ENCODE data around the gene LPCAT1. TPM values are rescaled to one million over a fixed set of nuclear protein-coding genes. Genes with fewer than 3 reads are reported as not detected.
"Not testable (repeated sequence)": the region's sequence is repeated elsewhere in the genome, so short reads cannot be mapped to it uniquely, and the experiment has no call there.

Gene LPCAT1
- total RNA-seq, 2 donors from 2014 or later: 78.5 to 124 TPM

DNA sequence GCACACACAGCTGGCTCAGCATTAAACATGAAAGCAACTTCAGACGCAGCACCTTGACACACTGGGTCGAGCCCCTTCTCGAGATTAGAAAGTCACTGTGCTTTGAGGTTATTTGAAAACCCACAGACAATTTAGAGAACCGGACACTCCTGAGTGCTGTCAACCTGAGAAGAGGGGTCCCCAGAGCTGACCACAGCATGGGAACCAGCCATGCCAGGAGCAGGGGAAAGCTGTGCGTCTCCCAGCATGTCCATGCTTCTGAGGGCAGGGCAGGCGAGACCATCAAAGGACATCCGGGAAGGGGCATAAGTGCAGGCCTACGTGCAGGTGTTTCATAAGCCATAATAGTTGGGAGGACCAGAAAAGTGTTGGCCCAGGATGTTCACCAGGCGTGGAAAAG, 99.0 kb downstream of the LPCAT1 start:
- Mint-ChIP-seq H3K27ac (no peak overlapping the region), H3K4me3 (no peak overlapping the region), H3K4me1 (no peaks in the 10 kb centered on the region), H3K27me3 (ENCODE audit: insufficient read depth) (peaks cover 5% of the 10 kb centered on the region), H3K36me3 (ENCODE audit: low read depth) (no peaks in the 10 kb centered on the region), H3K9me3 (peaks cover 24% of the 10 kb centered on the region)
- H3K27me3 ChIP-seq (ENCODE audit: control insufficient read depth, insufficient read depth, low read length, poor library complexity, severe bottlenecking): no peaks in the 10 kb centered on the region
- TF ChIP-seq, protein P1, sequence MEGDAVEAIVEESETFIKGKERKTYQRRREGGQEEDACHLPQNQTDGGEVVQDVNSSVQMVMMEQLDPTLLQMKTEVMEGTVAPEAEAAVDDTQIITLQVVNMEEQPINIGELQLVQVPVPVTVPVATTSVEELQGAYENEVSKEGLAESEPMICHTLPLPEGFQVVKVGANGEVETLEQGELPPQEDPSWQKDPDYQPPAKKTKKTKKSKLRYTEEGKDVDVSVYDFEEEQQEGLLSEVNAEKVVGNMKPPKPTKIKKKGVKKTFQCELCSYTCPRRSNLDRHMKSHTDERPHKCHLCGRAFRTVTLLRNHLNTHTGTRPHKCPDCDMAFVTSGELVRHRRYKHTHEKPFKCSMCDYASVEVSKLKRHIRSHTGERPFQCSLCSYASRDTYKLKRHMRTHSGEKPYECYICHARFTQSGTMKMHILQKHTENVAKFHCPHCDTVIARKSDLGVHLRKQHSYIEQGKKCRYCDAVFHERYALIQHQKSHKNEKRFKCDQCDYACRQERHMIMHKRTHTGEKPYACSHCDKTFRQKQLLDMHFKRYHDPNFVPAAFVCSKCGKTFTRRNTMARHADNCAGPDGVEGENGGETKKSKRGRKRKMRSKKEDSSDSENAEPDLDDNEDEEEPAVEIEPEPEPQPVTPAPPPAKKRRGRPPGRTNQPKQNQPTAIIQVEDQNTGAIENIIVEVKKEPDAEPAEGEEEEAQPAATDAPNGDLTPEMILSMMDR (conservative IDR thresholded peaks at IDR 0.05): no peak
- no peak overlapping the region for H3K9ac ChIP-seq (ENCODE audit: extremely low read depth, low read length, poor library complexity, severe bottlenecking)
- H3K36me3 ChIP-seq (ENCODE audit: control insufficient read depth, insufficient read depth, low read length): no peaks in the 10 kb centered on the region
- no peak overlapping the region for H3K27ac ChIP-seq (ENCODE audit: low read depth, low read length)
- no peak for DNase-seq
- no peak overlapping the region for H3K4me3 ChIP-seq (ENCODE audit: low read length)
- peaks cover 17% of the 10 kb centered on the region for H3K9me3 ChIP-seq (ENCODE audit: control insufficient read depth, low read length)
- no peaks in the 10 kb centered on the region for H3K4me1 ChIP-seq (ENCODE audit: control insufficient read depth, insufficient read depth, low read length)
- WGBS, 2 experiments (ENCODE audit: insufficient coverage in 1 of 2, insufficient read length in 1 of 2): 90 to 96% methylated on average over 9 of the region's 9 CpGs

DNA sequence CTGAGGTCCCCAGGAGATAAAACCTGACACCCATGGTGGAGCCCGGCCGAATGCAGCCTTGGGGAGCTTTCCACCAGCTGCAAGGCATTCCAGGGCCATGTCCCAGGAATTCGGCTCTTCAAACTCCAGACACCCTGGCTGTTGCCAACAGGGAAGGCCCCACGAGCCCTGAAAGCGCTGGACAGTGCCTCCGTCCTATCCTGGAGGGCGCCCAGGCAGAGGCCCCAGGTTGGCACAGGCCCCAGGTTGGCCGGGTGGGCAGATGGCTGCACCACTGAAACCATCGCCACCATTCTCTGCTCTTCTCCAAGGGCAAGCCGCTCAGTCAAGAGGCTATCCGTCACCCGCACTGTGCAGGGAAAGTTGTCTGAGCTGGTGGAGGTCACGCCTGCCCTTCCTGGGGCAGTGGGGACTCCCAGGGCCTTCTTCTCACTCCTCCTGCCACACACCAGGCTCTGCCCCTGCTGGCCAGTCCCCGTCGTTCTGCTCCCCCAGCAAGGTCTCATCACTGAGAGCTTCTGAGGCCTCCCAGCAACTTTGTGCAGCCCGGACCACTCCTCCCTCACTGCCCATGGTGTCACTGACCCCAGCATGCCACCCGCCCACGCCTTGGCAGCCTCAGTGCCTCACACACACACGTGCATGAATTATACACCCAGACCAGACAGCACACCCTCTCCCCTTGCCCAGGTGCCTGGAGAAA, 99.7 kb downstream of the LPCAT1 start:
- no peaks in the 10 kb centered on the region for H3K4me1 ChIP-seq (ENCODE audit: control insufficient read depth, insufficient read depth, low read length)
- no peaks in the 10 kb centered on the region for H3K36me3 ChIP-seq (ENCODE audit: control insufficient read depth, insufficient read depth, low read length)
- H3K27me3 Mint-ChIP-seq (ENCODE audit: insufficient read depth): peaks cover 5% of the 10 kb centered on the region
- no peaks in the 10 kb centered on the region for H3K27me3 ChIP-seq (ENCODE audit: control insufficient read depth, insufficient read depth, low read length, poor library complexity, severe bottlenecking)
- H3K4me1 Mint-ChIP-seq: no peaks in the 10 kb centered on the region
- 84% methylated on average over 8 to 19 of the region's 19 CpGs for WGBS, 2 experiments (ENCODE audit: insufficient coverage in 1 of 2, insufficient read length in 1 of 2)
- peaks cover 21% of the 10 kb centered on the region for H3K9me3 Mint-ChIP-seq
- H3K4me3 Mint-ChIP-seq: no peak overlapping the region
- H3K36me3 Mint-ChIP-seq (ENCODE audit: low read depth): no peaks in the 10 kb centered on the region
- TF ChIP-seq, protein P1 (conservative IDR thresholded peaks at IDR 0.05): no peak
- H3K27ac ChIP-seq (ENCODE audit: low read depth, low read length): no peak overlapping the region
- no peak for DNase-seq
- no peak overlapping the region for H3K27ac Mint-ChIP-seq
- no peak overlapping the region for H3K4me3 ChIP-seq (ENCODE audit: low read length)
- no peak overlapping the region for H3K9ac ChIP-seq (ENCODE audit: extremely low read depth, low read length, poor library complexity, severe bottlenecking)
- H3K9me3 ChIP-seq (ENCODE audit: control insufficient read depth, low read length): peaks cover 17% of the 10 kb centered on the region

DNA sequence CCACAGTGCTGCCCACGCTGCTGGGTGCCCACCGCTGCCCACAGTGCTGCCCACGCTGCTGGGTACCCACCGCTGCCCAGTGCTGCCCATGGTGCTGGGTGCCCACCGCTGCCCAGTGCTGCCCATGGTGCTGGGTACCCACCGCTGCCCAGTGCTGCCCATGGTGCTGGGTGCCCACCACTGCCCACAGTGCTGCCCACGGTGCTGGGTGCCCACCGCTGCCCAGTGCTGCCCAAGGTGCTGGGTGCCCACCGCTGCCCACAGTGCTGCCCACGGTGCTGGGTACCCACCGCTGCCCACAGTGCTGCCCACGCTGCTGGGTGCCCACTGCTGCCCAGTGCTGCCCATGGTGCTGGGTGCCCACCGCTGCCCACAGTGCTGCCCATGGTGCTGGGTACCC, 101.2 kb downstream of the LPCAT1 start:
- not testable (repeated sequence) for H3K4me3 Mint-ChIP-seq; H3K9ac ChIP-seq (ENCODE audit: extremely low read depth, low read length, poor library complexity, severe bottlenecking); H3K36me3 ChIP-seq (ENCODE audit: control insufficient read depth, insufficient read depth, low read length); H3K9me3 Mint-ChIP-seq; H3K27me3 Mint-ChIP-seq (ENCODE audit: insufficient read depth); H3K27ac ChIP-seq (ENCODE audit: low read depth, low read length); H3K27me3 ChIP-seq (ENCODE audit: control insufficient read depth, insufficient read depth, low read length, poor library complexity, severe bottlenecking); H3K4me1 ChIP-seq (ENCODE audit: control insufficient read depth, insufficient read depth, low read length); H3K9me3 ChIP-seq (ENCODE audit: control insufficient read depth, low read length); H3K27ac Mint-ChIP-seq; H3K36me3 Mint-ChIP-seq (ENCODE audit: low read depth); H3K4me1 Mint-ChIP-seq; DNase-seq; H3K4me3 ChIP-seq (ENCODE audit: low read length)
- 91% methylated on average over 13 of the region's 13 CpGs; no CpG with 5 or more reads in 1 of the 2 experiments for WGBS, 2 experiments (ENCODE audit: insufficient coverage in 1 of 2, insufficient read length in 1 of 2)

Data from endodermal cell (in vitro differentiated cells).